ENCODE measurements around the gene DMGDH. TPM values are rescaled to one million over a fixed set of nuclear protein-coding genes. Genes with fewer than 3 reads are reported as not detected.

DMGDH gene
- total RNA-seq, 2 experiments from 2014 or later, result 0.67 TPM; not detected in 1

- DNase-seq, result no peak
- Mint-ChIP-seq H3K36me3 (no peaks in the 10 kb centered on the region), H3K4me1 (no peaks in the 10 kb centered on the region), H3K27ac (no peak overlapping the region), H3K27me3 (peaks cover 27% of the 10 kb centered on the region), H3K9me3 (no peaks in the 10 kb centered on the region), H3K4me3 (no peak overlapping the region)
- ATAC-seq (ENCODE audit: low read depth), result no peak
- POLR2A ChIA-PET, result no interaction called here
These were observed 21.0 kb downstream of the DMGDH start for GRCh38 chr5:79048437-79048836.

- H3K4me1 Mint-ChIP-seq, result no peaks in the 10 kb centered on the region
- POLR2A ChIA-PET, result no interaction called here
- H3K9me3 Mint-ChIP-seq, result no peaks in the 10 kb centered on the region
- no peaks in the 10 kb centered on the region for H3K36me3 Mint-ChIP-seq
- DNase-seq (no peak), ATAC-seq (ENCODE audit: low read depth) (no peak)
- peaks cover 27% of the 10 kb centered on the region for H3K27me3 Mint-ChIP-seq
- H3K4me3 Mint-ChIP-seq, result no peak overlapping the region
- H3K27ac Mint-ChIP-seq, result no peak overlapping the region
These were observed 22.3 kb downstream of the DMGDH start for GRCh38 chr5:79047199-79047598.

DNA sequence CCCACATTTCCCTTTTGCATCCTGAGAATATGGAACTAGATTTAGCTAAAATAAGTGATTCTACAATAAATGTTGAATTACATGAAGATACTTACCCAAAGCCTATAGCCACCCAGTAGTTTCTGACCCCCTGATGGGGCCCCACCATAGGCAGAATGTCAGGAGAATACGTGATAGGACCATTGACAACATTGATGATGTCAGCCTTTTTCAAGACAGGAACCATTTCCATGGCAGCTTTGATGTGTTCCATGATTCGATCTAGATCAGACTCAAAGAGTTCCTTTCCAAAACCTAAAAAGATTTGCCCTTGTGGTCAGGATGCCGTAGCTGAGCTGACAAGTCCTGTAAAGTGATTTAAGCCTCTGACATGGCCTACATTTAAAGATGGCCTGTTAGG, 27.3 kb downstream of the DMGDH start:
- Mint-ChIP-seq H3K36me3 (no peaks in the 10 kb centered on the region), H3K9me3 (no peaks in the 10 kb centered on the region), H3K27ac (no peak overlapping the region), H3K4me3 (no peak overlapping the region), H3K4me1 (no peaks in the 10 kb centered on the region), H3K27me3 (peaks cover 19% of the 10 kb centered on the region)
- no peak for ATAC-seq (ENCODE audit: low read depth)
- POLR2A ChIA-PET, result no interaction called here
- DNase-seq, result no peak

DNA sequence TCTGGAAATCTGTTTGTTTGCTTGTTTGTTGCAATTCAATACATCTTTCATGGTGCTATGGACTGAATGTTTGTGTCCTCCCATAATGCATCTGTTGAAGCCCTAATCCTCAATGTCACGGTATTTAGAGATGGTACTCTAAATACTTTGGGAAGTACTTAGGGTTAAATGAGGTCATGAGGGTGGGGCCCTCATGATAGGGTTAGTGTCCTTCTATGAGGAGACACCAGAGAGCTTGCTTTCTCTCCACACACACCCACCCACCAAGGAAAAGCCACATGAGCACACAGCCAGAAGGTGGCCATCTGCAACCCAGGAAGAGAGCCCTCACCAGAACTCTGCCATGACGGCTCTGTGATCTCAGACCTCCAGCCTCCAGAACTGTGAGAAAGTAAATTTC, 32.7 kb downstream of the DMGDH start:
- POLR2A ChIA-PET, result no interaction called here

GRCh38 chr5:79035237-79035636, 34.2 kb downstream of the DMGDH start:
- Mint-ChIP-seq H3K36me3 (no peaks in the 10 kb centered on the region), H3K9me3 (no peaks in the 10 kb centered on the region), H3K27ac (no peak overlapping the region), H3K4me3 (no peak overlapping the region), H3K4me1 (no peaks in the 10 kb centered on the region), H3K27me3 (peaks cover 2% of the 10 kb centered on the region)
- POLR2A ChIA-PET, result no interaction called here
- ATAC-seq (ENCODE audit: low read depth), result no peak
- DNase-seq, result no peak

More for the DNA sequence above, 32.7 kb downstream of the DMGDH start:
- DNase-seq, result no peak
- no peaks in the 10 kb centered on the region for H3K4me1 Mint-ChIP-seq
- ATAC-seq (ENCODE audit: low read depth), result no peak
- no peak overlapping the region for H3K4me3 Mint-ChIP-seq
- peaks cover 2% of the 10 kb centered on the region for H3K27me3 Mint-ChIP-seq
- no peaks in the 10 kb centered on the region for H3K36me3 Mint-ChIP-seq
- H3K9me3 Mint-ChIP-seq, result no peaks in the 10 kb centered on the region
- no peak overlapping the region for H3K27ac Mint-ChIP-seq

DNA sequence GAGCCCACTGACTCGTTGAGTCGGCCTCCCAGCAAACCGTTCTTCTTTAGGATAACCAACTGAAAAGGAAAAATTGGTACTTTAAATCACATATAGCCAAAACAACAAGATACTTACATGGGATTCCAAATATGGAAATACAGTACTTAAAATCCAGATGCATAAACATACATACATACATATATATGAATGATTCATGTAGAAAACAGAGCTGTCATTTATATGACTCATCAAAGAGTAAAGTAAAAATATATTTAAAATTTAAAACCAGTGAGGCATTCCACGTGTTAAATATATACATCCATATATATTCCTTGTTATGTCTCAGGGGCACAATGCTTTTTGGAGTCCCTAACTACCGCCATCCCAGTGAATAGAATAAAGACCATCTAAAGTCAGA, 36.7 kb downstream of the DMGDH start:
- ATAC-seq (ENCODE audit: low read depth), result no peak
- Mint-ChIP-seq H3K27me3 (peaks cover 4% of the 10 kb centered on the region), H3K4me3 (no peak overlapping the region), H3K36me3 (no peaks in the 10 kb centered on the region), H3K27ac (no peak overlapping the region), H3K4me1 (no peaks in the 10 kb centered on the region), H3K9me3 (no peaks in the 10 kb centered on the region)
- no peak for DNase-seq
- POLR2A ChIA-PET, result no interaction called here

DNA sequence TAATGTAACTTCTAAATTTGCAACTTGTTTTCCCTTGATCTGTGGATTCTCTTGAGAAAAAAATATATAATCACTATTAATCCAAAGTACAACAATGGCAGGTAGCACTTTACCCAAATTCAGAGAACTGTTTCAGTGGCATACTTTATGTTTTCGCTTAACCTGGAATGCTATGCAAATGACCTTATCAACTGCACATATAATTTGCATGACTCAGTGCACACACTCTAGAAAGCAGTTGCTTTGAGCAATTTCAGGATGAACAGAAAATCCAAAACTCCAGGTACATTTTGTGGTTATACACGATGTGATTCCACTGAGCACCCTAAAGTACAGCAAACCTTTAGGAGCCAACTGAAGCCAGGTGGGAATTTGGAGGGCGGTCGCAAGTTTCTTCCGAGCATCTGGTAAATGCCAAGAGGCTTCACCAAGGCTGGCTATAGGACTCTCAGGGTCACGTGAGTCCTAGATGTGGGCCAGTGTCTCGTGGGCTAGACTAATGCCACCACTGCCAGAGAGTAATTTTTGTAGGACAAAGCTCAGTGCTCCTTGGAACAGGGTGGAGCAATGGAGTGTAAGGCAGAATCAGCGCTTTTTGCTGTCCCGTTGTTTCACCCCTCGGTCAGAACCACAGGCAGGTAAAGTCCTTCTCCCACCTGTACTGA, 37.3 kb downstream of the DMGDH start:
- H3K27ac Mint-ChIP-seq, result no peak overlapping the region
- H3K4me1 Mint-ChIP-seq, result no peaks in the 10 kb centered on the region
- no peak overlapping the region for H3K4me3 Mint-ChIP-seq

DNA sequence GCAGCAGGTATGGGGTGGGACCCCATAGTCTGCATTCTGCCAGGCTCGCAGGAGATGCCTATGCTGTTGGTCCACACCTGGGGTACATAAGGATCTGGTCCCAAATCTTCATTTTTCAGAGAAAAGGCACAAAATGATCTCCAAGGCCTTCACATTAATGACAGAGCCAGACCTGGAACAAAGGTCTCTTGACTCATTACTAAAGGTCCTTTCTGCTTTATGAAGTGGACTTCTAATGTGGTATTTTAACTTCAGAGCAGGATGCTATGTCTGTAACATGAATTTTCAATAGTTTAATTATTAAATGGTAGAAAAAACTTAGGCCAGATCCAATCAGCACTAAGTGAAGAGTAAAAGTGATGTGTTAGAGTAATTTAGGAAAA, 38.0 kb downstream of the DMGDH start:
- ATAC-seq (ENCODE audit: low read depth) (no peak), DNase-seq (no peak)
- Mint-ChIP-seq H3K9me3 (no peaks in the 10 kb centered on the region), H3K27ac (no peak overlapping the region), H3K4me3 (no peak overlapping the region), H3K27me3 (peaks cover 13% of the 10 kb centered on the region), H3K36me3 (no peaks in the 10 kb centered on the region), H3K4me1 (no peaks in the 10 kb centered on the region)
- POLR2A ChIA-PET, result no interaction called here

More for the DNA sequence above, 37.3 kb downstream of the DMGDH start:
- H3K36me3 Mint-ChIP-seq, result no peaks in the 10 kb centered on the region
- H3K9me3 Mint-ChIP-seq, result no peaks in the 10 kb centered on the region
- DNase-seq, result no peak
- no peak for ATAC-seq (ENCODE audit: low read depth)
- POLR2A ChIA-PET, result no interaction called here
- peaks cover 8% of the 10 kb centered on the region for H3K27me3 Mint-ChIP-seq

DNA sequence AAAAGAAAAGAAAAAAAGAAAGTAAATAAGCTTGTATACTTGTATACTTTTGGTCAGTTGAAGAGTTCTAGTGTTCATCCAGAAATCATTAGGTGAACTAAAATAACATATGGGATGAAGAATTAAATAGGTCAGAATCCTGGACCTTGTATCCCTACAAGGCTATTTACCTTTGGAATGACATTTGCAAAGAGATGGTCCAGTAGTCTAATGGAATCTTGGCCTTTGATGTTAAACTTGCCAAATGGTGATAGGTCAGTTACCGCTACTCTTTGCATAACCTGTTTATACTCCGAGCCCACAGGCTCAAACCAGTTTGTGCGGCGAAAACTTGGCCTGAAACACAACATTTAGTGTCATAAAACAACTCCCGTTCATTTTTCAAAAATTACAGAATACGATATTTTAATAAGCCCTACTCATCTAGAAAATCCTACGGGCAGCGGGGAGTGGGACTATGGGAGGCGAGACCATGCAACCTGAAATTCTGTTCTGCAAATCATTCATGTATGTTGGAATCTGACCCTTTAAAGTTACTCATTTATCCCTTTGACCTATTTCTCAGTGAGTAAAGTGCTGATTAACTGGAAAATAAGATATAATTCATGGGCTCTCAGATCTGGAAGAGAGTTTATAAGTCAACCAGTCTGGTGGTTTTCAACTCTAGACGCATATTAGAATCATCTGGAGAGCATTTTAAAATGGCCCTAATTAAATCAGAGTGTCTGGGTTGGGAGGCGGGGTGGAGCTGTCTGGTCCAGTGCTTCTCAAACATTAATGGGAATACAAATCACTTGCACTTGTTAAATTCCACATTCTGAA, 38.6 kb downstream of the DMGDH start:
- DNase-seq (no peak), ATAC-seq (ENCODE audit: low read depth) (no peak)
- Mint-ChIP-seq H3K27me3 (peaks cover 18% of the 10 kb centered on the region), H3K4me1 (no peaks in the 10 kb centered on the region), H3K36me3 (no peaks in the 10 kb centered on the region), H3K27ac (no peak overlapping the region), H3K9me3 (no peaks in the 10 kb centered on the region), H3K4me3 (no peak overlapping the region)
- POLR2A ChIA-PET, result no interaction called here

- DNase-seq (peak; percentile 68), ATAC-seq (ENCODE audit: low read depth) (no peak)
- POLR2A ChIA-PET, result no interaction called here
- Mint-ChIP-seq H3K4me1 (peaks cover 9% of the 10 kb centered on the region), H3K27me3 (peaks cover 52% of the 10 kb centered on the region), H3K27ac (no peak overlapping the region), H3K36me3 (no peaks in the 10 kb centered on the region), H3K9me3 (no peaks in the 10 kb centered on the region), H3K4me3 (peak overlapping the region; percentile 70)
These were observed 44.4 kb downstream of the DMGDH start for GRCh38 chr5:79025054-79025472.

DNA sequence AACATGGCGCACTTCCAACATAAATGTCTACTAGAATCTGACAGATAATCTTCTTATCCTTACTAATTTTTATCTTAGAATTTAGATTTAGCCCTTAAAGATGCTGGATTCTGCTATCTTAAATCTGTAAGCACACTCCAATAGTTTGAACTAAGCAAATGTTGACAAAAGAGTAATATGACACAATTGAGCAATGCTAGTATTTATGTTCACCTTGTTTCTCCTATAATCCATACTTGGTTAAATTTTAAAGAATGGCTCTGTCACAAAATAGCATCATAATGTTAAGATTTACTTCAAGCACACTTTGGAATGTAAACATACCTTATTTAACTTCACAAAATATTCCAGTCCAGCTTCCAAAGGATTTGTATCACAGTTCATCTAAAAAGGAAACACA, 45.5 kb downstream of the DMGDH start:
- peaks cover 62% of the 10 kb centered on the region for H3K27me3 Mint-ChIP-seq
- no peak for ATAC-seq (ENCODE audit: low read depth)
- POLR2A ChIA-PET, result no interaction called here

DNA sequence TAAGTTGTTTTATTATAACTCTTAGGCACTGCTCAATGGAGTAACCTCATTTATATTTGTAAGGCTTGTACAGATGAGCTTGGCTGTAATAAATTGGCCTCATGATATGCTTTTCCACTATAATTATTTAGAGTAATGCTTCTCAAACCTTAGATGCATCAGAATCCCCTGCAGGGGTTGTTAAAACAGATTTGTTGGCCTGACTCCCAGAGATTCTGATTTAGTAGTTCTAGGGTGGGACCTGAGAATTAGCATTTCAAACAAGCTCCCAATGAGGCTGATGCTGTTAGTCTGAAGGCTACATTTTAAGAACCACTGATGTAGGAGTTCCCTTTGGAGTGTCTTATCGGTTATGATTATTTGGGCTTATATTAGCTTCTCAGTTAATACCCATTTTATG, 46.1 kb downstream of the DMGDH start:
- POLR2A ChIA-PET, result no interaction called here
- H3K27me3 Mint-ChIP-seq, result peaks cover 64% of the 10 kb centered on the region
- H3K4me3 Mint-ChIP-seq, result no peak overlapping the region
- no peak overlapping the region for H3K27ac Mint-ChIP-seq
- no peaks in the 10 kb centered on the region for H3K36me3 Mint-ChIP-seq
- DNase-seq (no peak), ATAC-seq (ENCODE audit: low read depth) (no peak)
- H3K4me1 Mint-ChIP-seq, result peaks cover 9% of the 10 kb centered on the region
- no peaks in the 10 kb centered on the region for H3K9me3 Mint-ChIP-seq

More for the DNA sequence above, 45.5 kb downstream of the DMGDH start:
- Mint-ChIP-seq H3K4me3 (no peak overlapping the region), H3K4me1 (peaks cover 9% of the 10 kb centered on the region), H3K9me3 (no peaks in the 10 kb centered on the region), H3K36me3 (no peaks in the 10 kb centered on the region), H3K27ac (no peak overlapping the region)
- no peak for DNase-seq

GRCh38 chr5:79022771-79023170, 46.7 kb downstream of the DMGDH start:
- DNase-seq (no peak), ATAC-seq (ENCODE audit: low read depth) (no peak)
- POLR2A ChIA-PET, result no interaction called here
- peaks cover 9% of the 10 kb centered on the region for H3K4me1 Mint-ChIP-seq
- peaks cover 69% of the 10 kb centered on the region for H3K27me3 Mint-ChIP-seq
- H3K36me3 Mint-ChIP-seq, result no peaks in the 10 kb centered on the region
- H3K9me3 Mint-ChIP-seq, result no peaks in the 10 kb centered on the region
- H3K4me3 Mint-ChIP-seq, result no peak overlapping the region
- H3K27ac Mint-ChIP-seq, result no peak overlapping the region

GRCh38 chr5:79021753-79022152, 47.7 kb downstream of the DMGDH start:
- POLR2A ChIA-PET, result no interaction called here
- no peak overlapping the region for H3K4me3 Mint-ChIP-seq

More at GRCh38 chr5:79021753-79022152, 47.7 kb downstream of the DMGDH start:
- H3K27ac Mint-ChIP-seq, result no peak overlapping the region
- no peaks in the 10 kb centered on the region for H3K36me3 Mint-ChIP-seq
- ATAC-seq (ENCODE audit: low read depth) (no peak), DNase-seq (no peak)
- H3K9me3 Mint-ChIP-seq, result no peaks in the 10 kb centered on the region
- peaks cover 9% of the 10 kb centered on the region for H3K4me1 Mint-ChIP-seq
- peaks cover 71% of the 10 kb centered on the region for H3K27me3 Mint-ChIP-seq

Data from activated naive CD8-positive, alpha-beta T cell treated with anti-CD3 and anti-CD28 coated beads, Interleukin-2, amount 10 ng/mL, durations not matched to agents 7 days and 5 days (primary cell).